GM18511 (cell line): ENCODE data around the gene NAGA.
"Not testable (repeated sequence)": the region's sequence is repeated elsewhere in the genome, so short reads cannot be mapped to it uniquely, and the experiment has no call there.

ENCODE experiments used
- ATAC-seq: cut with Tn5 transposase; IDR thresholded peaks from one replicate; pipeline ENCODE4 v1.9.1; 2021; ENCODE audit warnings: mild to moderate bottlenecking, moderate library complexity; ENCODE audit not compliant: unreplicated experiment

The NAGA gene

DNA sequence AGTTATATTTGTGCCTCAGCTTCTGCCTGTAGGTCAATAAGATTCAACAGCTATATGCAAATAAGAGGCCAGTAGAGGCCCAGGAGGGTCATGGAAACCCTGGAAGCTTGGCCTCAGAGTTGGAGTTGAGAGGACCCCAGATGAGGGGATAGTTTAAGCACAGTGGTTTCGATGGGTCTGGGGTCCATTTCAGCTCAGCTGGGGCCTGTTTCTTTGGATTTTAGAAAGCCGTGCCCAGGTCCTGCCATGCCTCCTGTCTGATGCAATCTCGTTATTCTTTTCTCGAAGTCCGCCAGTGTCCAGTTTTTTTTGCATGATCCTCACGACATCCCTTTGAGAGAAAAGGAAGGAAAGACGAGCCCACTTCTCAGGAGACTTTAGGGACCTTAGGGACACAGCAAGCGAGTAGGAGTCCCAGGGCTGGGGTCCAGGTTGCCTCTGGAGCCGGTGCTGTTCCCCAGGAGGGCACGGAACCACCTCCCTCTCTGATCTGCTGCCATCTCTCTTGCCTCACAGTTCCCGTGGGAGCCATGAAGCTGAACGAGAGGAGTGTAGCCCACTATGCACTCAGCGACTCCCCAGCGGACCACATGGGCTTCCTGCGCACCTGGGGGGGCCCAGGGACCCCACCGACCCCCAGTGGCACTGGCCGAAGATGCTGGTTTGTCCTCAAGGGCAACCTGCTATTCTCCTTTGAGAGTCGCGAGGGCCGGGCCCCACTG, 6.3 kb upstream of the NAGA start:
- no peak for ATAC-seq

DNA sequence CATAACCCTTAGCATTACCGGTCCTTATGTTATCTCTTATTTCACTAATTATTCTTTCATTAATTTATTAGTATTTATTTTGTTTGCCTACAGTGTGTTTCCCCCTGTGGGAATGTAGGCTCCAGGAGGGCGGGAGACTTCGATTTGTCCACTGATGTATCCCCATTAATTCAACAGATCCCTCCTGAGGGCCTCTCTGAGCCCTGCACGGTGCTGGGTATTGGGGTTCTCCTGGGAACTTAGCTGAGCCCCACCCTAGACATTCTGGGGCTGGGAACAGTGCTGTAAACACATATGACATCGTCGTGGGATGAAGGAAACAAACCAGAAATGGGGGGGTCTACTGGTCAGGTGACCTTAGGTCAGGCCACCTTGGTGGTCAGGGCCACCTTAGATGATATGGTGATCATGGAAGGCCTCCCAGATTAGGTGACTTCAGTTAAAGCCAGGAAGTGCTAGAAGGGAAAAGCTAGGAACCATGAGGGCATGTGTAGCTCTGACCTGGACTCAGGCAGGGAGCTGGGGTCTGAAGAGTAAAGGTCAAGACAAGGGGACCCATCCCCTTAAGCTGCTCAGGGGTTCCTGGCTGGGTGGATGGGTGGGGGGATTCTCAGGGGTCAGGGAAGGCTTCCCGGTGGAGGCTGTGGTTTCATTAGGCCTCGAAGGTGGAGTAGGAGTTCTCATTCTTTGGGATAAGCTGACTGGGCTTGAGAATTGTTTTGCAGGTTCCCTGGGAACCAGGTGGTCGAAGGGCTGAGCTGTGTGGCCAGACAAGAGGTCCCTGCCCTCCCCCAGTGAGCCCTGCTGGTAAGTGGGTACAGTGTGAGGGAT, 4.4 kb upstream of the NAGA start:
- ATAC-seq = no peak

DNA sequence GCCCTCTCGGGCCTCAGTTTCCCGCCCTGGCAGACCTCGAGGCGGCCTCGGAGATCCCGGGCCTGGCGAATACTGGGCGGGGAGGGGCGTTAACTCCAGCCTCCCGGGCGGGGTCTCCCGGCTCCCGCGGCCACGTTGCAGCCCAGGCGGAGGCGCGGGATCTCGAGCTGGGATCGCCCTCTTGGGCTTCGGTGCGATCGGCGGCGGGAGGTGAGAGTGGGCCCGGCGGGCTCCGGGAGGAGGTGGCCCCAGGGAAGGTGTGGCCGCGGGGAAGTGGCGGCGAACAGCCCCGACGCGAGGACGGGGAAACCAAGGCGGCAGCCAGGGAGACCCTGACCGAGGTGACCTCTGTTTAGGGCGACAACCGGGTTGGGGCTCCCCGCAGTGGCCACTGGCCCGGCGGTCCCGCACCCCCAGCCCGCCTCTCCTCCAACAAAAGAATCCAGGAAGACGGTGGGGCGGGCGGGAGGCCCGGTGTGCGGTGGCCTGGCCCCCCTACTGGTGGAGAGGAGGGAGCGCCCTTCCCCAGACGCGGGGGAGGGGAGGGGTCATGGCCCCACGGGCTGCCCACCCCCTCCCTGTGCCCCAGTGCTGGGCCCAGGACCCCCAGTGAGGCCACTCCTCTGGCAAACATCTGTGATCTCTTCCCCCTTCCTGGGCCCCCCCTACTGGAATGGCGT, 3.7 kb upstream of the NAGA start, which contains the start of gene PHETA2:
TSS of gene PHETA2 (plus strand) at position 117 of the 680 bp plus-strand sequence. CDS start 3,046 bp downstream, outside the sequence.
- ATAC-seq = no peak

- ATAC-seq = no peak
Measured at GRCh38 chr22:42073621-42074041, 3.0 kb upstream of the NAGA start.

- no peak for ATAC-seq
Measured at GRCh38 chr22:42072606-42073330, 2.2 kb upstream of the NAGA start.

GRCh38 chr22:42071508-42071907, 896 bp upstream of the NAGA start:
- ATAC-seq = not testable (repeated sequence)

DNA sequence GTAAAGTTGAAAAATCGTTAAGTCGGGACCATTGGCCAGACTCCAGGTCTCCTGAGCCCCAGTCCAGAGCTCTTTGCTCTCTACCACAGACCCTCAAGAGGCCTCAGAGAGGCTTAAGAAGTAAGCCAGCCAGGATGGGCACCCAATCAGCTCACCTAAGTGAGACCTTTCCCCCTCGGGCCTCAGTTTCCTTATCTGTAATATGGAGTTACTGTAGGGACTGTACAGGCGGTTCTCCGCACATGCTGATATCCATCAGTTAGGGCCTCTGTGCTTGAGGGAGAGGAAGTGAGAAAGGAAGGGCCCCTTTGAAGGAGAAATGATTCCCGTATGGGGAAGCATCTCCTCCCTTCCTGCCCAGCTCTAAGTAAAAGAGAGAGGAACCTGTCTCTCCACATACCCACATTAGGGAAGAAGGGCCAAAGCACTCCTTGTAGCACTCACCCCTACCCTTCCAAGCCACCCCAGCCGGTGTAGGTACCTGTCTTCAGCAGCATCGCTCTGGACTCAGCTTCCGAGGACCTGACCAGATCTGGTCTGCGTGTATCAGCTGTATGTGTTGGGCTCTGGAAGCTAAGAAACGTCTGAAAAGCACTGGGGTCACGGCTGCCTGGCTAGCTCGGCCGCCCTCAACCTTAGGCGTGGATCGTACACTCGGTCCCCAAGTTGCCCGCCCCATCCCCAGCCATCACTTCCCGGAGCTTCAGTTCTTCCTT, 653 bp downstream of the NAGA start:
- ATAC-seq = peak; percentile 28

DNA sequence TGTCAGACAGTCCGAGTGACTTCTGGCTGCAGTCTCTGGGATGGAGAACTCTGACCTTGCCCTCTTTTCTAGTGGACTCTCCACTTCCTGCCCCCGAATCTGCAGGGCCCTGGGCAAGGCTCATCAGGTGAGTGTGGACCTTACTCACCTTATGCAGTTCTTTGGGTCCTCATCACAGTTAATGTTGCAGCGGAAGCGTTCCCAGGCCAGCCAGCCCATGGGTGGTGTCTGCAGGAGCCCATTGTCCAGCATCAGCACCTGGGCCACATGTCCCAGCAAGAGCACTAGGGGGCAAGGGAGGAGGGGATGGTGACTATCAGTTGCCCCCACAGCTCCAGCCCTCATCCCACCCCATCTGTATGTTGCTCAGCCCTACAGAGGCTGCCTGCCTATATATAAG, 2.3 kb downstream of the NAGA start:
- ATAC-seq = no peak

GRCh38 chr22:42067671-42068251, 2.9 kb downstream of the NAGA start:
- ATAC-seq = no peak

GRCh38 chr22:42066937-42067336, 3.7 kb downstream of the NAGA start:
- no peak for ATAC-seq

DNA sequence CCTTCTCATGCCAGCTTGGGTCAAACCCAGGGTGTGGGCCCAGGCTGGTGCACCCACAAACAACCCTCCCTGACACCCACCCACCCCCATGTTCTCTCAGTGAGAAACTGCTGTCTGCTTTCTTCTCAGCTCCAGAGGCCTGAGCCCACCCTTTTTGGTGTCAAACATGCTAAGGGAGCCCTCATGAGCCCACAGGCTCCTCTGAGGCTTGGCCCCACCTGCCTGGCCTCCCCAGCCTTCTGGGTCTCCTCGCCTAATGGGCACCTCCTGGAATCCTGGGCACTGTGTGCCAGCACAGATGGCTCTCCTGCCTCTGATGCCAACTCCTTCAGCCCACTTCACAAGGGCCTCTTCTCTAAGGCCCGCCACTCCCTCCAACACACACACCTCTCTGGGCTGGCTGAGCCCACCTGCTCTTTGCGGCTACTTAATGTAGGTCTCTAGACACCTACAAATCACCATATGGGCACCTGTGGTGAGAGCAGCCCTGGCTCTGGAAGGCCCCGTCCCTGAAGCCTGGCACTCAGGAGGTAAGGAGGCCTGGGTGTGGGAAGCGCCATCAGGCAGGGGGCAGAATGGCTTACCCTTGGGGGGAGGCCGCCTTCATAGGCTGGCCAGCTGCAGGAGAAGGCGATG, 4.4 kb downstream of the NAGA start:
- ATAC-seq = no peak

- ATAC-seq = no peak
Measured at GRCh38 chr22:42065438-42066125, 5.0 kb downstream of the NAGA start.

GRCh38 chr22:42064629-42065028, 6.0 kb downstream of the NAGA start:
- ATAC-seq = no peak

- no peak for ATAC-seq
Measured at GRCh38 chr22:42062506-42063170, 8.0 kb downstream of the NAGA start.

- no peak for ATAC-seq
Measured at GRCh38 chr22:42061041-42061440, 9.6 kb downstream of the NAGA start.

DNA sequence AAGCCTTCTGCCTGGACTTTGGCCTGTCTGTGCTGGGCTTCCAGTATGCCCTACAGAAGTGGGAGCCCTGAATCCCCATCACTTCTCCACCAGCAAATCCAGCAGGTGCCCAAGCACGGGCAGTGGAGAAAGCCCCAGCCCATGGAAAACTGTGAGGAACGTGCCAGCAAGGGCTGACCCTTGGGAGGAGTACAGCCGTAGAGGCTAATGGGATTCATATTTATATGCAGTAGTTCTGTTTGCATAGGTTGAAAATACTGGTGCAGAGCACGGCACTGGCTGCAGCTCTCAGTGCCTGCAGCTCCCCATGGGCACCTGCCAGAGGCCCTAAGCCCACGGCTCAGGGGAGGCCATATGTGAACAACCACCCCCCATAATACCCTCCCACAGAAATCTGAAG, 10.1 kb downstream of the NAGA start:
- no peak for ATAC-seq

- no peak for ATAC-seq
Measured at GRCh38 chr22:42056757-42057511, 13.7 kb downstream of the NAGA start.

GRCh38 chr22:42052765-42053164, 17.8 kb downstream of the NAGA start:
- ATAC-seq = no peak
